Stimulated activated CD8-positive, alpha-beta memory T cell treated with anti-CD3 and anti-CD28 coated beads, Interleukin-12 subunit alpha, Interleukin-12 subunit beta, amount 100 ng/mL, for 1 hour (primary cell): ENCODE data around the gene EBLN2.
"Not testable (repeated sequence)": the region's sequence is repeated elsewhere in the genome, so short reads cannot be mapped to it uniquely, and the experiment has no call there.

ENCODE experiments used
- DNase-seq: peaks from one replicate; pipeline ENCODE4 v3.0.0-alpha.2; 2020; ENCODE audit warnings: low read depth

The EBLN2 gene

GRCh38 chr3:73060302-73060723 is 1.1 kb upstream of the EBLN2 start:
- no peak for DNase-seq

- not testable (repeated sequence) for DNase-seq
These were observed 4.8 kb downstream of the EBLN2 start for GRCh38 chr3:73066243-73066642.

GRCh38 chr3:73068419-73068818 is 7.0 kb downstream of the EBLN2 start:
- no peak for DNase-seq

- no peak for DNase-seq
These were observed 7.7 kb downstream of the EBLN2 start for GRCh38 chr3:73069187-73069586.

- no peak for DNase-seq
These were observed 8.5 kb downstream of the EBLN2 start for GRCh38 chr3:73069775-73070444.

GRCh38 chr3:73070675-73071575 is 9.5 kb downstream of the EBLN2 start:
- DNase-seq: no peak

- no peak for DNase-seq
These were observed 10.5 kb downstream of the EBLN2 start for GRCh38 chr3:73071952-73072351.

GRCh38 chr3:73072634-73073033 is 11.2 kb downstream of the EBLN2 start:
- no peak for DNase-seq

- DNase-seq: no peak
These were observed 11.7 kb downstream of the EBLN2 start for GRCh38 chr3:73073091-73073707.

- no peak for DNase-seq
These were observed 13.3 kb downstream of the EBLN2 start for GRCh38 chr3:73074781-73075180.

- no peak for DNase-seq
These were observed 18.9 kb downstream of the EBLN2 start for GRCh38 chr3:73080216-73080966.

GRCh38 chr3:73081140-73081539 is 19.7 kb downstream of the EBLN2 start:
- DNase-seq: no peak

GRCh38 chr3:73084170-73084569 is 22.7 kb downstream of the EBLN2 start:
- DNase-seq: no peak

- peak; percentile 25 for DNase-seq
These were observed 24.6 kb downstream of the EBLN2 start for GRCh38 chr3:73086071-73086494.

GRCh38 chr3:73094129-73094528 is 32.7 kb downstream of the EBLN2 start:
- DNase-seq: no peak

GRCh38 chr3:73094951-73095350 is 33.5 kb downstream of the EBLN2 start:
- no peak for DNase-seq

GRCh38 chr3:73096169-73096568 is 34.7 kb downstream of the EBLN2 start:
- DNase-seq: no peak

GRCh38 chr3:73098026-73098425 is 36.6 kb downstream of the EBLN2 start:
- no peak for DNase-seq

GRCh38 chr3:73098873-73099272 is 37.4 kb downstream of the EBLN2 start:
- DNase-seq: no peak

- peak; percentile 48 for DNase-seq
These were observed 39.5 kb downstream of the EBLN2 start for GRCh38 chr3:73100741-73101559.

- DNase-seq: no peak
These were observed 40.4 kb downstream of the EBLN2 start for GRCh38 chr3:73101881-73102280.
